ENCODE measurements around the gene KIF22.
"Not testable (repeated sequence)": the region's sequence is repeated elsewhere in the genome, so short reads cannot be mapped to it uniquely, and the experiment has no call there.

- TF ChIP-seq CHD1 (IDR thresholded peaks at IDR 0.05; ENCODE audit: low read length); RBM14 (IDR thresholded peaks at IDR 0.05; ENCODE audit: borderline replicate concordance, insufficient read depth, low read depth, low read length): not testable (repeated sequence)
These were observed 29.3 kb upstream of the KIF22 start for GRCh38 chr16:29761280-29761651.

All from K562 (cell line).